Measurements from ENCODE around the gene SVOPL.

GRCh38 chr7:138700857-138701536 is at the start of gene SVOPL:
- TF ChIP-seq CTCF (IDR thresholded peaks at IDR 0.05; ENCODE audit: borderline replicate concordance, extremely low read depth, low read length, poor library complexity, severe bottlenecking) (no peak), EZH2 (IDR thresholded peaks at IDR 0.05; ENCODE audit: borderline replicate concordance, low read depth, low read length, severe bottlenecking) (no peak)
